Endothelial cell of umbilical vein (primary cell): ENCODE results near the gene KCNMB2. TPM values are rescaled to one million over a fixed set of nuclear protein-coding genes. Genes with fewer than 3 reads are reported as not detected.

ENCODE experiments used
- BruUV-seq: library from RNA; stranded (reverse); fragments of 400-500 nt; replicated peaks from 2 replicates; lab custom pipeline; 2021; lab: Mats Ljungman, UMichigan
- CTCF ChIA-PET: fragments of 300-600, 350-600 bp; sonication (Branson Sonifier 250); formaldehyde crosslinking; loops from one replicate; lab custom pipeline; 2021; ENCODE audit warnings: antibody characterized with exemption, inconsistent platforms; lab: Charles Lee
- POLR2A ChIA-PET: fragments of 300-600, 350-600 bp; sonication (Branson Sonifier 250); formaldehyde crosslinking; loops from one replicate; lab custom pipeline; 2021; ENCODE audit warnings: antibody characterized with exemption, inconsistent platforms; lab: Charles Lee
- DNase-seq: peaks from one replicate; pipeline ENCODE4 v3.0.0-alpha.2; 2011; ENCODE audit warnings: low read depth, low spot score
- FAIRE-seq: peaks from 2 replicates; lab custom pipeline; 2011; peaks lifted over from hg19 to GRCh38; lab: Jason Lieb, UNC
- H2AFZ ChIP-seq: 2 replicates; pipeline ENCODE4 v1.6.0; 2012; ENCODE audit warnings: low read depth, low read length, control low read depth, inconsistent platforms
- H3K27ac ChIP-seq: 2 replicates; pipeline ENCODE4 v1.5.1; 2011; ENCODE audit warnings: low read depth, mild to moderate bottlenecking, control low read depth, low read length, moderate library complexity; ENCODE audit not compliant: insufficient read depth
- H3K27me3 ChIP-seq, 2 experiments: 2 replicates each; pipeline versions ENCODE4 v1.6.0 to v1.6.1; 2011; ENCODE audit warnings: low read length in 2 of 2, mixed read lengths in 1 of 2; ENCODE audit not compliant: control insufficient read depth in 2 of 2, insufficient read depth in 2 of 2
- H3K36me3 ChIP-seq, 2 experiments: 2 replicates in 1 of 2; 3 replicates in 1 of 2; pipeline ENCODE4 v1.5.1; 2011; ENCODE audit warnings: low read length in 2 of 2, mild to moderate bottlenecking in 1 of 2, moderate library complexity in 1 of 2; ENCODE audit not compliant: control insufficient read depth in 2 of 2, insufficient read depth in 2 of 2; ENCODE audit errors: extremely low read depth in 1 of 2
- H3K4me1 ChIP-seq: 3 replicates; pipeline ENCODE4 v1.5.1; 2011; ENCODE audit warnings: mild to moderate bottlenecking, low read length; ENCODE audit not compliant: control insufficient read depth, insufficient read depth; ENCODE audit errors: extremely low read depth
- H3K4me2 ChIP-seq: 2 replicates; pipeline ENCODE4 v1.6.1; 2011; ENCODE audit warnings: low read length, control low read depth, mixed read lengths; ENCODE audit not compliant: insufficient read depth
- H3K4me3 ChIP-seq, 3 experiments: fragments of 200-600 bp in 1 of 3; sonication (generic), shearing (Covaris generic) in 1 of 3; replicated peaks in 1 of 3; 2 replicates each; pipeline ENCODE4 v1.5.1; 2011 to 2016; ENCODE audit warnings: control low read depth in 3 of 3, low read length in 3 of 3, mild to moderate bottlenecking in 2 of 3, inconsistent platforms in 1 of 3, low read depth in 1 of 3, moderate library complexity in 1 of 3; ENCODE audit not compliant: insufficient read depth in 1 of 3
- H3K79me2 ChIP-seq: 2 replicates; pipeline ENCODE4 v1.6.0; 2012; ENCODE audit warnings: low read length, inconsistent platforms; ENCODE audit not compliant: control insufficient read depth, insufficient read depth
- H3K9ac ChIP-seq: replicated peaks from 2 replicates; pipeline ENCODE3; 2011; ENCODE audit warnings: low read length, control low read depth; ENCODE audit not compliant: insufficient read depth; ENCODE audit errors: extremely low read depth
- H3K9me1 ChIP-seq: replicated peaks from 3 replicates; pipeline ENCODE4 v1.6.0; 2011; ENCODE audit warnings: mild to moderate bottlenecking, low read length; ENCODE audit not compliant: control insufficient read depth, insufficient read depth; ENCODE audit errors: extremely low read depth
- H3K9me3 ChIP-seq: replicated peaks from 2 replicates; pipeline ENCODE4 v1.5.1; 2012; ENCODE audit warnings: low read length, inconsistent platforms; ENCODE audit not compliant: control insufficient read depth, insufficient read depth
- H4K20me1 ChIP-seq: replicated peaks from 2 replicates; pipeline ENCODE3; 2011; ENCODE audit warnings: mild to moderate bottlenecking, low read length; ENCODE audit not compliant: control insufficient read depth, insufficient read depth; ENCODE audit errors: extremely low read depth
- EZH2 ChIP-seq: IDR thresholded peaks from 2 replicates; pipeline ENCODE4 v1.6.1; 2012; ENCODE audit warnings: borderline replicate concordance, low read depth, mild to moderate bottlenecking, moderate library complexity, low read length, inconsistent platforms; ENCODE audit not compliant: severe bottlenecking
- FOS ChIP-seq: IDR thresholded peaks from 2 replicates; pipeline ENCODE4 v1.6.1; 2011; ENCODE audit warnings: mild to moderate bottlenecking, low read length, moderate library complexity, borderline replicate concordance; ENCODE audit not compliant: insufficient read depth
- JUN ChIP-seq: IDR thresholded peaks from 2 replicates; pipeline ENCODE4 v1.6.1; 2011; ENCODE audit warnings: borderline replicate concordance, low read depth; ENCODE audit not compliant: insufficient read length, insufficient read depth
- MYC ChIP-seq: IDR thresholded peaks from one replicate; pipeline ENCODE4 v1.6.1; 2011; ENCODE audit warnings: mild to moderate bottlenecking, low read depth, low read length
- dilution Hi-C: fragments of 300-500 bp; cut with MboI; formaldehyde crosslinking; loops from one replicate; pipeline ENCODE4 v1.15.0; 2019; ENCODE audit warnings: low sequenced_read_pairs; ENCODE audit not compliant: extremely low pct_ligation_motif_present
- intact Hi-C: fragments of 100-400 bp; cut with micrococcal nuclease; formaldehyde crosslinking; loops from one replicate; pipeline ENCODE4 v1.10.0; 2022
- polyA plus RNA-seq, 4 experiments: library from polyadenylated mRNA; depleted of rRNA in 3 of 4; stranded (reverse) in 3 of 4; unstranded in 1 of 4; fragments of >200 nt; gene quantifications; 2 replicates each; pipeline versions ENCODE4 v1.2.1 to v1.2.3, GENCODE V29; 2011 to 2012; ENCODE audit warnings: missing spikeins in 1 of 4
- total RNA-seq: library from RNA; stranded (reverse); gene quantifications from 2 replicates; pipeline ENCODE4 v1.2.3, GENCODE V29; 2021

Gene KCNMB2
- total and polyA plus RNA-seq, 2 donors (not counting 3 experiments of a cell fraction or from before 2014, with no cell fraction given) = not detected

DNA sequence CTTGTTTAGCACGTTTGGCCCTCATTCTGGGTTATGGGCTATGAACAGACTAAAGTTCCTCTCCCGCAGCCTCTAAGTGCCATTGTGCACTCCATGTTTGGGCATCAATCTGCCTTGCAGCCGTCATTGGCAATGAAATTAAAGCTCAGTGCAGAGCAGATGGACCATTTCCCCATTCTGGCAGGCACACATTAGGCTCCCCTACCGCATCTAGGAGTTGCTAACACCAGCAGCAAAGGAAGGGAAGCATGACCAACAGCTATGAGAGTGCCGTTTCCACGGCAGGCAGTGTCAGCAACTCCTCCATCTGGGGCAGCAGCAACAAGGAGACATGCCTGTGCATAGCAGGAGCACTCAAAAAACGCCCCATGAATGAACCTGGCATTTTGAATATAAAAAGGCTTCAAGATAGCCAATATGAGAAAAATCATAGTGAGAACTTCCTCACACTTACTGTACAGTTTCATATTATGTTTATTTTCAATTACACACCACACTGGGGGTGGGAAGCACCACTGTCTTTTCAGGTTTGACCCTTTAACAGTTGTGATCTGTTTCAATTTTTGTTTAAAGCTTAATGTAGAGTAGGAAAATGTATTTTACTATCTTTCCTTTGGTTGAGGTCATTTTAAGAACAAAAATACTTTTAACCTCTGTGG is 218.7 kb downstream of the KCNMB2 start:
- no peaks in the 10 kb centered on the region for H3K9me3 ChIP-seq
- ChIA-PET CTCF (no interaction called here), POLR2A (no interaction called here)
- H4K20me1 ChIP-seq = no peaks in the 10 kb centered on the region
- H3K4me2 ChIP-seq = no peak overlapping the region
- no peak overlapping the region for H3K9ac ChIP-seq
- no peaks in the 10 kb centered on the region for H3K79me2 ChIP-seq
- no peaks in the 10 kb centered on the region for H3K36me3 ChIP-seq
- DNase-seq = no peak
- no peak overlapping the region for H3K27ac ChIP-seq
- H2AFZ ChIP-seq = no peak overlapping the region
- no peaks in the 10 kb centered on the region for H3K9me1 ChIP-seq
- no peaks in the 10 kb centered on the region for H3K27me3 ChIP-seq
- FAIRE-seq = no peak
- dilution Hi-C loops = no loop called here
- no TSS peak for BruUV-seq
- no peaks in the 10 kb centered on the region for H3K4me1 ChIP-seq
- intact Hi-C loops = no loop called here
- TF ChIP-seq MYC (no peak), EZH2 (no peak)
- H3K4me3 ChIP-seq = no peak overlapping the region

DNA sequence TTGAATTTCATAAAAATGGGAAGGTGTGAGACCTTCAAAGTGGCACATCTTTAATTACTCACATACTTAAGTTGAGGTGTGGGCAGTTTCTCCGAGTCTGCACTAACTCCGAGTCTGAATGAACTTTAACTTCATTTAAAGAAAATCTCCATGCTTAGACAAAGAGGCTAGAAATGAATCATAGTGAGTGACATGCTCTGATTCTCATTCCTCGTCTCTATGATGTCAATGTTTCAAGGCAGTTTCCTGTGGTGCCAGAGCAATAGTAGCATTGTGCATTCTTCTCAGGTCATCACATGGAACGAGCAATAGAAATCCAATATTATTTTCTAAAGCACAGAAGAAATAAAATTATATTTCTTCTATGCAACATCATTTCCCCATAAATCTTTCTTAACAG is 224.8 kb downstream of the KCNMB2 start:
- Histone ChIP-seq H3K79me2 (no peaks in the 10 kb centered on the region), H3K36me3 (no peaks in the 10 kb centered on the region), H3K9ac (no peak overlapping the region), H3K27me3 (no peaks in the 10 kb centered on the region), H3K27ac (no peak overlapping the region), H2AFZ (no peak overlapping the region), H3K9me1 (no peaks in the 10 kb centered on the region), H3K4me1 (no peaks in the 10 kb centered on the region), H4K20me1 (no peaks in the 10 kb centered on the region), H3K9me3 (no peaks in the 10 kb centered on the region), H3K4me3 (no peak overlapping the region), H3K4me2 (no peak overlapping the region)
- TF ChIP-seq JUN (no peak), FOS (peak; percentile 5)
- intact Hi-C loops (no loop called here), dilution Hi-C loops (no loop called here)
- FAIRE-seq (no peak), DNase-seq (no peak)
- no TSS peak for BruUV-seq
- ChIA-PET POLR2A (no interaction called here), CTCF (no interaction called here)
